GM04503 (cell line): ENCODE measurements around the gene SEC61B.
"Not testable (repeated sequence)": the region's sequence is repeated elsewhere in the genome, so short reads cannot be mapped to it uniquely, and the experiment has no call there.

Experiments
- DNase-seq: peaks from one replicate; pipeline ENCODE4 v3.0.0-alpha.2; 2012; ENCODE audit warnings: low read depth

SEC61B gene

DNA sequence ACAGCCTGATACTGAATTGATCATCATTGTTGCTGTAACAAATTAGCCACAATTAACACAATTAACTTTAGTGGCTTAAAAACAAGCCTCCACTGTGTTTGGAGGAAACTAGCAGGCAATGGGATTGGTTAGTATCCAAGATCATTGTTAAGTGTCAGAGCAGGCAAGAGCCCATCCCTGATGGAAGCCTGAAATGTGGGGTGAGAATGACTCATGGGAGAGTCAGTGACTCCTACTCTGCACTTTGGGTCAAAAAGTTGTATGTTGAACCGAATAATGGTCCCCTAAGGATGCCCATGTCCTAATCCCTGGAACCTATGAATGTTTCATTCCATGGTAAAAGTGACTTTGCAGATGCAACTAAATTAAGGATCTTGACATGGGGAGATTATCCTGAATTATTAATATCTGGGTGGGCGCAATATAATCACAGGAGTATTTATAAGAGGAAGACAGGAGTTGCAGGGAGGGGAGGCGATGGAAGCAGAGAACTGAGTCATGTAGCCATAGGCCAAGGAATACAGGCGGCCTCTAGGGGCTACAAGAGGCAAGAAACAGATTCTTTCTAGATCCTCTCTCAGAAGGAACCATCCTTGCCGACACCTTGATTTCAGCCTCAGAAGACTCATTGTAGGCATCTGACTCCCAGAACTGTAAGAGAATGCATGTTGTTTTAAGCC, 29.2 kb upstream of the SEC61B start:
- DNase-seq, result no peak

DNA sequence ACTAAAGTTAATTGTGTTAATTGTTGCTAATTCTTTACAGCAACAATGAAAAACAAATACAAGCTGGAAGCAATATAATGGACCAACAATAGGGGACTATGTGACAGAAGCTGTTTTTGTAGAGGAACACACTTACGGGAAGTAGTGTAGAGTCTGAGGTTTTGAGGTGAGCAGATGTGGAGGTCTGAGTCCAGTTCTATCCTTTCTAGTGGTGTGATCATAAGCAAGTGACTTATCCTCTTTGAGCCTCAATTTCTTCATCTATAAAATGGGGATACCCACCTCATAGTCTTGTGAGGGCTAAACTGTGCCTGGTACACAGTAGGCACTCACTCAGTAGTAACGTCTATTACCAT, 28.6 kb upstream of the SEC61B start:
- no peak for DNase-seq

DNA sequence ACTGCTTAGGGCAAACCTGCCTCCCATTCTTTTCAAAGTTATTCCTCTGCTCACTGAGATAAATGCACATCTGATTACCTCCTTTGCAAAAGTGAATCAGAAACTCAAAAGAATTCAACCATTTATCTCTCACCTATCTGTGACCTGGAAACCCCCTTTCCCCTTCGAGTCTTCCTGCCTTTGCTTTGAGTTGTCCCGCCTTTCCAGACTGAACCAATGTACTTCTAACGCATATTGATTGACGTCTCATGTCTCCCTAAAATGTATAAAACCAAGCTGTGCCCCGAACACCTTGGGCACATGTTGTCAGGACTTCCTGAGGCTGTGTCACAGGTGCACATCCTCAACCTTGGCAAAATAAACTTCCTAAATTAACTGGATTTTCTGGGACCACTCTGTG, 25.6 kb upstream of the SEC61B start:
- DNase-seq, result not testable (repeated sequence)

DNA sequence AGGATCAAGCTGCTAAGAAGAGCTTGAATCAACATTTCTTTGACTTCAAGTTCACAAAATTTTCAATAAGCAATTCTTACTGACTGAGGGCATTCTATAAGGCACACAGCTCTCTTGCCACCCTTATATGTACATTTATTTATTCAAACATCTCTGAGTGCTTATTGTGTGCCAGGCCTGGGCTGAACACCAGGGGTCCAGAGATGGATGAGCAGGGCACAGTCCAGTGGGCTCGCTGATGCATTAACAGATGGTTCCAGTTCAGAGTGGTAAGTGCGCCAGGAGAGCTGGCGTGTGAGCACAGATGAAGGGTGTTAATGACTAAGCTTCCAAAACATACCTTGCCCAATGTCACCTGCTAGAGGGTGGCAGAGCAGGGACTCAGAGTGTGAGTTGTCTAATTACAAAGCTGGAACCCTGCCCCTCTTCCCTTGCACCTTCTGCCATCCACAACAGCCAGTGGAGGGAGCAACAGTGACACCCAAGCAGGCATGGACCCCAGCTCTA, 24.9 kb upstream of the SEC61B start:
- DNase-seq, result no peak

DNA sequence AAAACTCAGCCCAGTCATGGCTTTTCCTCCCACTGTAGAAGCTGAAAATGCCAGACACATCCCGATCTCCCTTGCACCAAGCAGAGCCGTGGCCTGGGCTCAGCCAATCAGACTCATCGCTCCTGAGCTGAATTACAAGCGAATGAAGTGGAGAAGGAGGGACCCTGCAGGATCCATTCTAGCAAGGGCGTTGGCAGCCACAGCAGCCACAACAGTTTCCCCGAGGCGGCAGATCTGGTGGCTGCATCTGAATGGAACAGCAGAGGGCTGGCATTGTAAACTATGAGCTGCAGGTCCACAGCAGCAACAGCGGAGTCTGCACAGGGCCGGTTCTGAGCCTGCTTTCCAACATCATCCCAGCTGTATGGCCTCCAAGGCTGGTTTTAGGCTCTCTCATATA, 24.1 kb upstream of the SEC61B start:
- no peak for DNase-seq

DNA sequence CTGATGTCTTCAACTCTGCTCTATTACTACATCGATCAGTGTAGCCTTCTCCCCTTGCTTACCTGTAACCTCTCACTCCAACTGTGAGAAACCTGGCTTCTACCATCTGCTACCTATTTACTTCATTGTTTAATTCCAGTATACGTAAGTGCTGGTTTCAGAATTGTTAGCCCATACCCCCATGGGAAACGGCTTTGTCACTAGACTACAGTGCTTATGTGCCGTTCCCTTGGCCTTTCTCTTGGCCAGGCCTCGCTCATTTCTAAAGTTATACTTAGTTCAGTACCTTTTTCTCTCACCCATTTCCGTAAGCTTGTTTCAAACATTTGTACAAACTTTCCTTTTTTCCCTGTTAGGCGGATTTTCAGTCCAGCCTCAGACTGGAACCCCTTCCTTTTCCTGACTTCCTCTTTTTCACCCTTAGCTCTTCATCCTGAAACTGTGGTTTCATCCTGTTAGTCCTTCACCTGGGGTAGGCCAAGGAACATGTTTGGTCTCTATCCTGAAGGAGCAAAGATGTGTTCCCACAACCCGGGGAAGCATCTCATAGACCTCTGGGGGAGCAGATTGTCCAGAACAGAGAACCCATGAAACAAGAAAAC, 22.0 kb upstream of the SEC61B start:
- no peak for DNase-seq

DNA sequence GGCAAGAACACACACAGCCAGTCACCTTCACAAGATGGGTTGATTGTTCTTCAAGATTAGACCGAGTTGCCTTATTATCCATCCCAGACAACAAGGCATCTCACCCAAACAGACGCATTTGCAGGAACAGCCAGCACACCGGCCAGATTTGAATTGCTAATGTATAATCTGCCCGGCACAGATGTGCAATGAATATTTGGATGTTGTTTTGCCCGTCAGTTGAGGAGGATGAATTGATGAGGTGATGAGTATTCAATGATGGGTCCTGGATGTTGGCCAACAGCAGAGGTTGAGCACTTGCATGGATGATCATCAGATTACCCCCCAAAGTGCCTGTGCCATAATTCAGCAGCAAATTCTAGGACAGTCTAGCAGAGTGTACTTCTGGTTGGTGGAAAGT, 20.5 kb upstream of the SEC61B start:
- no peak for DNase-seq

DNA sequence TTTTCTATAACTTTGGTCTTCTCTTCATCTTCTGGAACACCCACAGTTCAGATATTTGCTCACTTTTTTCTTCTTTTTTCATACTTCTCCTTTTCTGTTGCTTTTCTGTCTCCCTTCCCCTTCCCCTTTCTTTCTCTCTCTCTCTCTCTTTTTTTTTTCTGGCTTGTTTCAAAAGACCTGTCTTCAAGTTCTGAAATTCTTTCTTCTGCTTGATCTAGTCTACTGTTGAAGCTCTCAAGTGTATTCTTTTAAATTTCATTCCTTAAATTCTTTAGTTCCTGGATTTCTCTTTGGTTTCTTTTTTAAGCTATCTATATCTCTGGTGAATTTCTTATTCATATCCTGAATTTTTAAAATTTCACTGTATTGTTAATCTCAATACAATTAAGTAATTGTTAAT, 11.5 kb upstream of the SEC61B start:
- DNase-seq, result no peak

DNA sequence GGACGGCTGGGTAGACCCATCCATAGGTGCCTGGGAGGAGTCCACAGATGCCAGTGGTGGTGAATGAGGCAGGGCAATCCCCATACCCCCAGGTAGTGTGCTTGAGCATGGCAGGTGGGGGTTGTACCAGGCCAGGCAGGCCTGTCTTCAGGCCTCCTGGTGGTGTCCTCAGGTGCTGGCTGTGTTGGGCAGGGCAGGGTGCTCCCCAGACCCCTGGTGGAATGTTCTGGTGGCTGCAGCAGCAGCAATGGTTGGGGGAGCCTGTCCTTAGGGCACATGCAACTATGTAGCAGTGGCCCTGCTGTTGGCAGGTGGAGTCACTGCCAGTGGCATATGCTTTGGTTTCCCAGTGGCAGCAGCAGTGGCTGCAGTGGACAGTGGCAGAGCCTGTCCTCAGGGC, 10.3 kb upstream of the SEC61B start:
- no peak for DNase-seq

DNA sequence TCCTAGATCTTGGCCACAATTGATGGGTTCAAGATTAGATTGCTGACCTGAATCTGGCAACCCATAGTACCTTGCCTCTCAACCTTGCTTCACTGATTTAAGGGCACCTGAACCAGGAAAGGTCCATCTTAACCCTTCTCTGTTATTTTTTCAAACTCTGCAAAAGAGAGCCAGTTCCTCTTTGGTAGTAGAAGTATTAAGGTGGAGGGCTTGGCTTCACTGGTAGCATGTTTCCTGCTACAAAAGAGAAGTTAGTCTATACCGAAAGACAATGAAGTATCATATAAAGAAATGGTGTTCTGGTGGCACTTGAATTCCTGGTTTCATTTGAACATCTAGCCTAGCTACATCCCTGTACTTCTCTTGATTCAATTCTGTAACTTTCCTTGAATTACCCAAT, 8.9 kb upstream of the SEC61B start:
- no peak for DNase-seq

DNA sequence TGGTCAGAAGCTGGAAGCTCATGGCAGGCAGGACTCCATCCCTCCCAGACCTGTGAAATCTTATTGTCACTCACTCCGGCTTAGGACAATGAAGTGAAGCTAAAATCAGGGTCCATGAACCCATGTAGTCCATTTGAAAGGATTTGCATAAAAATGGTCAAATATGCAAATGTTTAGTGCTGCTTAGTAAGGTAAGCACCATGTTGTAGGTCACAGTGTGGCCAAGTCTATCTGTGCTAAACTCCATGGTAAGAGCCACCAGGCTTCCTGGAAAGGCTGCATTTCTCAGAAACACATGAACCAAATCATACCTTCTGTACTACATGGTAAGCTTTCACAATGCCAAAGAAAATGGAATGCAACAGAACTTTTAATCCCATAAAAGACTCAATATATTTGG, 6.0 kb upstream of the SEC61B start:
- no peak for DNase-seq

DNA sequence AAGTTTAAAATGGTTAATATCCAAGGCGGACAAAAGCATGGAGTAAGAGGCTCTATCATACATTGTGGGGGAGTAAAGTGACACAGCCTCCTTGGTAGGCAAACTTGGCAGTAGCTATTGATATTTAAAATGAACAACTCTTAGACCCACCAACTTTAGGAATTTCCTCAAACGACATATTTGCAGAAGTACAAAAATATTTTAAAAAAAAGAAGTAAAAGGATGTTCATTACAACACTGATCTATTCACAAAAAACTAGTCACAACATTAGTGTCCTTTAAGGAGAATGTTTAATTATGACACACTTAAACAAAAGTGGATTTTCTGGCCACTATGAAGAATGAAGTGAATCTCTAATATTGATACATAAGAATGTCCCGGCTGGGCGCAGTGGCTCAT, 2.1 kb upstream of the SEC61B start:
- DNase-seq, result no peak

DNA sequence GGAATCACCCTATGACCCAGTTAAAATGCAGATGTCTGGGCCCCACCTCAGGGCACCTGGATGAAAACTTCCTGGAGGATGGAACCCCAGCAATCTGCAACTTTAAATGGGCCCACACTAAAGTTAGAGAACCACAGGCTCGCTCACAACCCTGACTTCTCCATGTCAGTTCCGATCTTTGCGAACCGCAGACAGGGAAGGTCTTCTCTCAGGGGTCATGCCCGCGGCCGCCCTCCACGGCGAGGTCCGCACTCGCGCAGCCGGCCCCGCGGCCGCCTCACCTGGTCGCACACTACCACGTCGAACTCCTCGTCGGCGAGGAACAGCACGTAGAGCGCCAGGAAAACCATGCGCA, 839 bp upstream of the SEC61B start:
- DNase-seq, result no peak

DNA sequence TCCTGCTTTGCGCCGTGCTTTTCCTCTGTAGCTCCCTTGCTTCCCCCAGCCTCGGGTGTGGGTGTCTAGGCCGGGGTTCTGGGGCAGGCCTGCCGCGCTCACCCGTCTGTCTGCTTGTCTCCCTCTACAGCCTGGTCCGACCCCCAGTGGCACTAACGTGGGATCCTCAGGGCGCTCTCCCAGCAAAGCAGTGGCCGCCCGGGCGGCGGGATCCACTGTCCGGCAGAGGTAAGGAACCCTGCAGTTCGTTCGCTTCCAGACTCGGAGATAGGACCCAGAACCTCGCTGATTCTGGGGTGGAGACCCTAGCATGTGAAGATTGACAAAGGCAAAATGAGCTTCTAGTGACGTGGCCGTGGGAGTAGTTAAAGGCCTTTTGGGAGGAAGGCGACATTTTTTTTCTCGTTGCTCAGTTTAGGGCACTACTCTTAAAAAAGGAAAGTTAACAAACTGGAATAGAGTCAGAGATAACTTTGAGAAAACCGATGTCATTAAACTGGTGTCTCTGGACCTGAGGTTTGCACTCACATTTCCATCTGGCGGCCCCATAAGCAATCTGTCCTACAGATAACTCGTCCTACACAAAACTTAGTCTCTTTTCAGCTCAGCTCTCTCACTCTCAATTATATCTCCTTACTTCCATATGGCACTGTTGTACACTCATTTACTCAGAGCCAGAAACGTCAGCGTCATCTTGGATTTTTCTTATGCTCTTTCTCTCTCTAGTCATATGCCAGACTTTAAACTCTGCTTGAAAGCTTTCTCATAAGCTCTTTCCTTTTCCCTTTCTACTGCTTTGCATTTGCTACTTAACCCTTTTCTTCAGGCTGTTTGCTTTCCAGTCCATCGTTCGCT, 561 bp downstream of the SEC61B start:
- DNase-seq, result peak; percentile 6

DNA sequence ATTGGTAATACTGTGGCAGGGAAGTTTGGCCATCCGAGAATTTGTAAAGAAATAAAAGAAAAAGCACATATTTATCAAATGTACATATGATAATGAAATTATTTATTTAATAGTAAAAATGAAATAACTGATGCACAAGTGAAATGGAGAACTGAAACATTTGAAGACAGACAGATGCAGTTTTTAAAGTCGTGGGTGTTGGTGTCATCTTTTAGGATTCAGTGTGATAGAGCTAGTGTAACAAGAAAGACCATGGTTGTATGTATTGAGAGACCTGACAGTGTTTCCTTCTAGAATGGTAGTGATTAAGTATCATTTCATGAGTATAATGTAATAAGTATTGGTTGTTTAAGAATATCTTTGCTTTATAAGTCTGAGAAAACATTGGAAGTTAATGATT, 2.4 kb downstream of the SEC61B start:
- no peak for DNase-seq

DNA sequence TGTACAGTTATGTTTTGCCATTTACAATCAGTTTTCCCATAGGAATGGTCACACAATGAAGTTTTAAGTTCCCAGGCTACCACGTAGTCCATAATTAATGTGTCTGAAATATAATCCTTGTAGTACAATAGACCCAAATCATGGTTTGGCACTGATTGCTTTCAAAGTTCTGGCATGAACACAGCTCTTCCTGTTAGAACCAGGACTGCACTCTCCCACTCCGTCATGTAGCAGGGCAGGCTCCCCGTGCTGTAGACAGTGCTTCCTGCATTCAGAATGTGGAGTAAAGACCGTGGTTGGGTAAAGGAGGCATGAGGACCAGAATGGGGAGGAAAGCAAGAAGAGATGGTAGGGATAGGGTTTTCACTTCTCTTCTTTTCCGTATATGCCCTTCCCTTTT, 4.0 kb downstream of the SEC61B start:
- no peak for DNase-seq

DNA sequence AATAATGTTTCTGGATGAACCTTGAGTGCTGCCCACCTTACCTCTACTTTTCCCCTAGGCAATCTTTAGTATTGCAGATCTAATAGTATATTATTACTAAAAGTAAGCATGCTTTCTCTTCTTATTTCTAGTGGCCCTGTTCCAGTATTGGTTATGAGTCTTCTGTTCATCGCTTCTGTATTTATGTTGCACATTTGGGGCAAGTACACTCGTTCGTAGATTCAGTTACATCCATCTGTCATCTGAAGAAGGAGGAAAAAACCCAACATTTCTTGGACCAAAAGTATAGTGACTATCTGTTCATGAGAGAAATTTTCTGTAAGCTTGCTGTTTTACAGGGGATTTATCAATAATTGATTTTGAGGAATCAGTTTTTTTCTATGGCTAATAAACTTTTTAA, 8.1 kb downstream of the SEC61B start:
- DNase-seq, result no peak

DNA sequence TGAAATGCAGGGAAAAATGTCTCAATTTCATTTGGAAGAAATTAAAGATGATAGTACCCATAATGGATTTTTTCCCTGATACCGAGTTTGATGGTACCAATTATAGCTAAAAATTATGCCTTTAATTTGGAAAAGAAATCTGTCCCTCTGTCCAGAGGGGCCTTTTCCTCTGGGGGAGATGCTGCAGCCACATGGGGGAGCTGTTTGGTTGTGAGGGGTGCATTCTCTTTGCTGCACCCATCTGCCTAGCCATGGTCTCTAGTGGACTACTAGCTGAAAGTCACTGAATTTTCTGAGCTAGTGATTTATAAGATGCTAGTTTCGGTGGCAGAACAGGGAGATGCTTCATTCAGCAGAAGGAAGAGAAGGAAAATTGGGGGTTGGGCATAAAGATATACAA, 9.6 kb downstream of the SEC61B start:
- DNase-seq, result no peak

DNA sequence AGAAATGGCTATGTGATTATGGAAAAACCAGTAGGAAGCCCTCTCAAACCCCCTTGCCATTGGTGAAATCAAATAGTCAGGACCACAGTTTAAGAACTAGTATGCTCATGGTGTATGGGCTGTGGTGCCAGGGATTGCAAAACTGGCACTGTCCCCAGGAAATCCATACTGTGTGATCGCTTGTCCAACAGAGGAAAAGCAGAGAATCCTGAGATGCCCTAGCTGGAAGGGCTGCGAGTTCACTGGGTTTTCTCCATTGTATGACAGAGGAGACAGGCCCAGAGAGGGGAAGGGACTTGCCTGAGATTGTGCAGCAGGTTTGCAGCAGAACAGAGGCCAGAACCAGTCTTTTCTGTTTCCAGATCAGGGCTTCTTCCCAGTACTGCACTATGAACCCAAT, 12.5 kb downstream of the SEC61B start:
- DNase-seq, result no peak

DNA sequence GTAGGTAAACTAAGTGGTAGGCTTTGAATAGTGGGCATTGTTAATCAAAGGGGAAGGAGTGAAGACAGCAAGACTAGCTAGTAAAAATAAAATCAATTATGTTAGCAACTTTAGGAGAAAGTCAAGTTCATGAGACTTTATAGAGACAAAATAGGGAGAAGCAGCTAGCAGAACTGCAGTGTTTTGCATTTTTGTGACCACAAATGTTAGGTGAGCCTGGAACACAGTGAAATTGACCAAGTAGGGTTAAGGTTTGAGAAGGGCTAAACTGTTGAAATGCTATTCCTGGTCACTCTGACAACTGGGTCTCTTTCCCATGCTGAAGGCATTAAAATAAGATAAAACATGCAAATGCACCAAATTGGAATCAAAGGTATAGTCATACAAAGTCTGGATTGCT, 13.0 kb downstream of the SEC61B start:
- no peak for DNase-seq

DNA sequence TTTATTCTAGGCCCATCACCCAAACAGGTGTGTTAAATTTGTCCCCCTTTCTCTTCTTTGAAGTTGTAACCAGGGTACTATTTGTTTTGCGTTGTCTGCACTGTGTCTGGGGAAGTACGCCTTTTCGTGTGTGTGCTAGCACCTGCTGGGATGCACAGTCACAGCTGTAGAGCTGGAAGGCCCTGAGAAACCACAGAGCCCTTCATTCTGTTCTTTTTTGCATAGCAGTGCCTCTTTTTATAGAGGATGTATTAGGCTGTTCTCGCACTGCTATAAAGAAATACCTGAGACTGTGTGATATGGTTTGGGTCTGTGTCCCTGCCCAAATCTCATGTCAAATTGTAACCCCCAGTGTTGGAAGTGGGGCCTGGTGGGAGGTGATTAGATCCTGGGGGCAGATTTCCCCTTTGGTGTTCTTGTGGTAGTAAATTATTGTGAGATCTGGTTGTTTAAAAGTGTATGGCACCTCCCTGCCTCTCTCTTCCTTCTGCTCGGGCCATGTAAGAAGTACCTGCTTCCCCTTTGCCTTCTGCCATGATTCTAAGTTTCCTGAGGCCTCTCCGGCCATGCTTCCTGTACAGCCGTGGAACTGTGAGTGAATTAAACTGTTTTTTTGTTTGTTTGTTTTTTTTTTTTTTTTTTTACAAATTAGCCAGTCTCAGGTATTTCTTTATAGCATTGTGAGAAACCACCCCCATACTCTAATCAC, 14.0 kb downstream of the SEC61B start:
- no peak for DNase-seq

DNA sequence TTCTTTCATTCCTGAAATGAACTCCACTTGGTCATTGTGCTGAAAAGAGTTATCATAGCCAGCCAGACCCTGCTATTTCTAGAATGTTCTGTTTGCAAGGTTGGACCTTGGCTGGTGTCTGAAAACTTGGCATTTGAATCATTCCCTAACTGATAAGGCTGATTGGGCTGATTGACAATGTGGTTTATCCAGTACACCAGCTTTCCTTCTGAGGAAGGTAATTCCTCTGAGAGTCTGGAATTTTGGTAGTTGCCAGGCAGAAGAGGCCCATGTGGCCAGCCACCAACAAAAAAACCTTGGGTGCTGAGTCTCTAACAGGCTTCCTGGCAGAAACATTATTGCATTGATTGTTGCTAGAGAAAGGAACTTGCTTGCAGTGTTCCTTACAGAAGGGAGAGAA, 15.3 kb downstream of the SEC61B start:
- no peak for DNase-seq

DNA sequence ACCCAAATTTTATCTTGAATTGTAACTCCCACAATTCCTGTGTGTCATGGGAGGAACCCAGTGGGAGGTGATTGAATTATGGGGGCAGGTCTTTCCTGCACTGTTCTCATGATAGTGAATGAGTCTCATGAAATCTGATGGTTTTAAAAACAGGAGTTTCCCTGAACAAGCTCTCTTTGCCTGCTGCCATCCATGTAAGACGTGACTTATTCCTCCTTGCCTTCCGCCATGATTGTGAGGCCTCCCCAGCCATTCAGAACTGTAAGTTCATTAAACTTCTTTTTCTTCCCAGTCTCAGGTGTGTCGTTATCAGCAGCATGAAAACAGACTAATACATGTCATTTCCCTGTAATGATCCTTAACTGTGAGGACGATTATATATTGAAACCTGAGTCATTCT, 15.8 kb downstream of the SEC61B start:
- DNase-seq, result not testable (repeated sequence)
